SK-N-SH (cell line): ENCODE measurements around the gene PPT2. TPM values are rescaled to one million over a fixed set of nuclear protein-coding genes. Genes with fewer than 3 reads are reported as not detected.
"Not testable (repeated sequence)": the region's sequence is repeated elsewhere in the genome, so short reads cannot be mapped to it uniquely, and the experiment has no call there.

ENCODE experiments used
- CTCF ChIA-PET: fragments of 300-600, 350-600 bp; formaldehyde crosslinking; extraction: SDS; loops from one replicate; lab custom pipeline; 2021; lab: Yijun Ruan, JAX
- POLR2A ChIA-PET: fragments of 350-600 bp; sonication (Branson Sonifier 250); formaldehyde crosslinking; extraction: SDS; loops from one replicate; lab custom pipeline; 2020; ENCODE audit warnings: antibody characterized with exemption, inconsistent platforms; lab: Yijun Ruan, JAX
- DNase-seq: peaks from one replicate; pipeline ENCODE4 v3.0.0; 2012
- H2AFZ ChIP-seq: fragments of 200-600 bp; sonication (generic); 2 replicates; pipeline ENCODE4 v1.8.1; 2016; ENCODE audit warnings: antibody characterized with exemption, mild to moderate bottlenecking, low read depth
- H3F3A ChIP-seq: fragments of 200-600 bp; sonication (generic); replicated peaks from 2 replicates; pipeline ENCODE3; 2016; ENCODE audit warnings: antibody characterized with exemption, mild to moderate bottlenecking; ENCODE audit not compliant: insufficient read depth
- H3K27ac ChIP-seq, 2 experiments: fragments of 200-500 bp in 1 of 2; fragments of 200-600 bp in 1 of 2; sonication (Bioruptor generic) in 1 of 2; sonication (generic), shearing (Covaris generic) in 1 of 2; 2 replicates each; pipeline versions ENCODE4 v1.5.1 to v1.6.1; 2014 to 2016; ENCODE audit warnings: low read depth in 2 of 2, inconsistent platforms in 1 of 2, low read length in 1 of 2, mild to moderate bottlenecking in 1 of 2, mixed read lengths in 1 of 2
- H3K27me3 ChIP-seq: fragments of 200-600 bp; sonication (generic), shearing (Covaris generic); 2 replicates; pipeline ENCODE4 v1.6.1; 2016; ENCODE audit warnings: mixed run types; ENCODE audit not compliant: insufficient read depth
- H3K36me3 ChIP-seq, 2 experiments: fragments of 200-500 bp in 1 of 2; fragments of 200-600 bp in 1 of 2; sonication (Bioruptor generic) in 1 of 2; sonication (generic) in 1 of 2; replicated peaks in 1 of 2; 2 replicates each; pipeline versions ENCODE3 to v1.5.1; 2014 to 2016; ENCODE audit warnings: low read length in 1 of 2, mild to moderate bottlenecking in 1 of 2; ENCODE audit not compliant: insufficient read depth in 2 of 2, control insufficient read depth in 1 of 2
- H3K4me1 ChIP-seq, 2 experiments: fragments of 200-500 bp in 1 of 2; fragments of 200-600 bp in 1 of 2; sonication (Bioruptor generic) in 1 of 2; sonication (generic), shearing (Covaris generic) in 1 of 2; 2 replicates each; pipeline versions ENCODE4 v1.5.1 to v1.6.1; 2014 to 2016; ENCODE audit warnings: low read depth in 1 of 2, low read length in 1 of 2, mixed run types in 1 of 2; ENCODE audit not compliant: insufficient read depth in 2 of 2, control insufficient read depth in 1 of 2
- H3K4me2 ChIP-seq: fragments of 200-600 bp; sonication (generic), shearing (Covaris generic); 2 replicates; pipeline ENCODE4 v1.6.1; 2017; ENCODE audit warnings: mixed run types
- H3K4me3 ChIP-seq, 2 experiments: fragments of 200-500 bp in 1 of 2; fragments of 200-600 bp in 1 of 2; sonication (Bioruptor generic) in 1 of 2; sonication (generic), shearing (Covaris generic) in 1 of 2; 2 replicates each; pipeline versions ENCODE4 v1.5.1 to v1.8.1; 2014 to 2016; ENCODE audit warnings: low read depth in 2 of 2, inconsistent platforms in 1 of 2, low read length in 1 of 2, mild to moderate bottlenecking in 1 of 2, mixed read lengths in 1 of 2, moderate library complexity in 1 of 2
- H3K79me2 ChIP-seq: fragments of 200-600 bp; sonication (generic); 2 replicates; pipeline ENCODE4 v1.8.1; 2017; ENCODE audit warnings: mild to moderate bottlenecking; ENCODE audit not compliant: insufficient read depth
- H3K9ac ChIP-seq: fragments of 200-600 bp; sonication (generic); 2 replicates; pipeline ENCODE4 v1.6.1; 2017; ENCODE audit warnings: mixed run types
- H3K9me2 ChIP-seq: fragments of 200-600 bp; sonication (generic); 2 replicates; pipeline ENCODE4 v1.6.1; 2017; ENCODE audit warnings: mixed run types
- H3K9me3 ChIP-seq: fragments of 200-600 bp; sonication (generic); 2 replicates; pipeline ENCODE4 v1.6.1; 2017; ENCODE audit warnings: mixed run types, mild to moderate bottlenecking, moderate library complexity
- H4K20me1 ChIP-seq: fragments of 200-600 bp; sonication (generic); 2 replicates; pipeline ENCODE4 v1.6.1; 2017; ENCODE audit warnings: mild to moderate bottlenecking, mixed run types; ENCODE audit not compliant: insufficient read depth
- CHD2 ChIP-seq: fragments of 150-350 bp; IDR thresholded peaks from 2 replicates; pipeline ENCODE4 v1.6.1; 2018; ENCODE audit warnings: low read length; ENCODE audit not compliant: partially characterized antibody
- CTCF ChIP-seq: fragments of 200-600 bp; sonication (generic); IDR thresholded peaks from 2 replicates; pipeline ENCODE4 v1.6.1; 2017; ENCODE audit warnings: antibody characterized with exemption, mild to moderate bottlenecking, moderate library complexity
- NRF1 ChIP-seq: IDR thresholded peaks from 2 replicates; pipeline ENCODE4 v1.6.1; 2012; ENCODE audit warnings: low read depth, mild to moderate bottlenecking, low read length
- SMC3 ChIP-seq: IDR thresholded peaks from 2 replicates; pipeline ENCODE4 v1.6.1; 2012; ENCODE audit warnings: low read depth, low read length, improper control_type of control experiment
- USF1 ChIP-seq: IDR thresholded peaks from 2 replicates; pipeline ENCODE4 v1.4.0; 2012; ENCODE audit warnings: low read depth, borderline replicate concordance
- USF2 ChIP-seq: fragments of 150-350 bp; IDR thresholded peaks from 2 replicates; pipeline ENCODE4 v1.6.1; 2017; ENCODE audit warnings: antibody characterized with exemption, low read length, low read depth, borderline replicate concordance
- WGBS: methylation state at CpG from one replicate; pipeline ENCODE4 v1.1.6; 2017; ENCODE audit warnings: low lambda C conversion rate; 5-methylcytosine and 5-hydroxymethylcytosine counted together
- polyA plus RNA-seq, 3 experiments: library from polyadenylated mRNA; depleted of rRNA; stranded (reverse); fragments of >200 nt; gene quantifications; 2 replicates each; pipeline ENCODE4 v1.2.3, GENCODE V29; 2012

Gene PPT2
- polyA plus RNA-seq, 1 of the 3 experiments (the other 2 are of a cell fraction): 32.7 TPM

- CTCF ChIA-PET: no interaction called here
- DNase-seq: peak; percentile 6
- Histone ChIP-seq H3K9me2 (no peaks in the 10 kb centered on the region), H3K4me1 (peaks cover 3 to 14% of the 10 kb centered on the region in 2 experiments; a peak in 1 of 4 replicates), H4K20me1 (no peaks in the 10 kb centered on the region), H3K4me3 (no peak within 1 kb of the TSS), H3K4me2 (no peak within 1 kb of the TSS), H3K9ac (no peak within 1 kb of the TSS), H2AFZ (no peak within 1 kb of the TSS), H3K79me2 (peaks cover 20% of the 10 kb centered on the region), H3K9me3 (no peaks in the 10 kb centered on the region), H3K27me3 (no peaks in the 10 kb centered on the region), H3F3A (peaks cover 20% of the 10 kb centered on the region), H3K36me3 (peaks cover 17 to 43% of the 10 kb centered on the region in 2 experiments), H3K27ac (no peak within 1 kb of the TSS)
- TF ChIP-seq NRF1: no peak
- no peak for TF ChIP-seq SMC3
- TF ChIP-seq USF2: no peak
- TF ChIP-seq CTCF: no peak
- no peak for TF ChIP-seq USF1
- no peak for TF ChIP-seq CHD2
- WGBS: 87% methylated on average over 6 of the region's 6 CpGs
- POLR2A ChIA-PET: no interaction called here
Measured at GRCh38 chr6:32184084-32184640, 30.2 kb downstream of the PPT2 start, which contains the start of gene AGER. Gene AGER, minus strand, starts transcription at chr6:32184253. Its CDS starts 31 bp downstream, at chr6:32184222.

GRCh38 chr6:32185681-32186131, 31.8 kb downstream of the PPT2 start:
- POLR2A ChIA-PET, H3K27me3 ChIP-seq, H4K20me1 ChIP-seq, CTCF ChIA-PET, H3K4me2 ChIP-seq, H3K9ac ChIP-seq, H3K9me2 ChIP-seq, H3K4me3 ChIP-seq, H3K9me3 ChIP-seq, H2AFZ ChIP-seq: not testable (repeated sequence)
- 21% methylated on average over 11 of the region's 11 CpGs for WGBS
- Histone ChIP-seq H3K27ac (peak overlapping the region in 1 of 2 experiments; percentile 53; a peak in 2 of 4 replicates), H3K79me2 (peaks cover 21% of the 10 kb centered on the region), H3F3A (peaks cover 20% of the 10 kb centered on the region), H3K4me1 (peaks cover 0 to 12% of the 10 kb centered on the region in 2 experiments; a peak in 1 of 4 replicates), H3K36me3 (peaks cover 16 to 36% of the 10 kb centered on the region in 2 experiments)
- DNase-seq: peak; percentile 66

GRCh38 chr6:32186151-32186840, 32.4 kb downstream of the PPT2 start:
- Histone ChIP-seq H3F3A (peaks cover 20% of the 10 kb centered on the region), H3K79me2 (peaks cover 21% of the 10 kb centered on the region), H3K36me3 (peaks cover 10 to 32% of the 10 kb centered on the region in 2 experiments), H3K27ac (peak overlapping the region in 1 of 2 experiments; percentile 53; a peak in 1 of 4 replicates), H3K4me1 (peaks cover 0 to 18% of the 10 kb centered on the region in 2 experiments; a peak in 1 of 4 replicates)
- 78% methylated on average over 10 of the region's 10 CpGs for WGBS
- H3K4me2 ChIP-seq, DNase-seq, H3K9me3 ChIP-seq, H3K9ac ChIP-seq, H2AFZ ChIP-seq, H3K27me3 ChIP-seq, H3K9me2 ChIP-seq, H3K4me3 ChIP-seq, POLR2A ChIA-PET, H4K20me1 ChIP-seq: not testable (repeated sequence)
- CTCF ChIA-PET: interaction anchor here (1.2 kb wide), 1 partner anchor 67 kb away, joined by 3 read pairs; no protein-coding TSS in a partner anchor
